ENCODE data around the gene PLEKHM3.

GRCh38 chr2:207983641-207984042 lies 41.7 kb downstream of the PLEKHM3 start:
- no peak for TF ChIP-seq CTCF (IDR thresholded peaks at IDR 0.05)
- no peak for TF ChIP-seq POLR2A (IDR thresholded peaks at IDR 0.05)

All from right lobe of liver (tissue), 4 donors.